ENCODE data around the gene RIPK1.
A peak's percentile ranks its signal among the peaks of the same experiment; 100 is the strongest.
"Not testable (repeated sequence)": the region's sequence is repeated elsewhere in the genome, so short reads cannot be mapped to it uniquely, and the experiment has no call there.

Gene RIPK1

DNA sequence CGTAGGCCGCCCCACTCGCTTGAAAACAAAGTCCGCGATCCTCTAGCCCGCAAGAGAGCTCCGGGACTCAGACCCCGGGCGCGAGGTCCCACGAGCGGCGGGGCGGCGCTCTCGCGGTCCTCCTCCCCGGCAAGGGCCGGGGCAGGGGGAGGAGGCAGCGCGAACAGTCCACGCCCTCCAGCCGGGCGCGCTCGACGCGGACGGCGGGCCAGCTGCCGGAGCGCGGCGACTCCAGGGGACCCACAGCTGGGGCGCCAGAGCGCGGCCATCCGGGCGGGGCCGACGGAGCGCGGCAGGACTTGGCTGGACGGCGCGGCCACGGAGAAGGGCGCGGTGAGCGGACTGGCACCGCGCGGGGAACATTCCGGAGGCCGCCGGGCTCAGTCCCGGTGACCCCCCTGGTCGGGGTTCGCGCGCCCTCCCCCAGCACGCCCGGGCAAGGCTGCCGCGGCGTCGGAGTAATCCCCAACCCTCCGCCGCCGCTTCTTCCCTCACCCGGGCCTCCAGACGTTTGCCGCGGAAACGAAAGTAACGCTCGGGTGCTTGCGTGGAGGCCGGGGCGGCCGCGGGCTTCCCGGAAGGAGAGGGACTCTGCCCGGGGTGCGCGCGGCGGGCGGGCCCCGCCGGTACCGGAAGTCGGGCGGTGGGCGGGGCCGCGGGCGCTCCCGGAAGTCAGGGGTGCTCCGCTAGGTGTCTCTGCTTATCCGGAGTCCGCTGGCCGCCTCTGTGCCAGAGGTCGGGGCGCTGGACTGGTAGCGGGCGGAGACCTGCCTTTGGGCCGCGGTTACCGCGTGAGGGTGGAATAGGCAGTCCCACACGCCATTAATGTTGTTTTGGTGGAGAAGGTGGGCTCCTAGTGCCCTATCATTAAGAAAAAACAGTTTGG, at the start of gene RIPK1:
RIPK1 (plus strand) TSS at position 166 of the 886 bp plus-strand sequence. CDS start 8,330 bp downstream, outside the sequence.
- peak; percentile 90 for DNase-seq (ENCODE audit: low spot score)

DNA sequence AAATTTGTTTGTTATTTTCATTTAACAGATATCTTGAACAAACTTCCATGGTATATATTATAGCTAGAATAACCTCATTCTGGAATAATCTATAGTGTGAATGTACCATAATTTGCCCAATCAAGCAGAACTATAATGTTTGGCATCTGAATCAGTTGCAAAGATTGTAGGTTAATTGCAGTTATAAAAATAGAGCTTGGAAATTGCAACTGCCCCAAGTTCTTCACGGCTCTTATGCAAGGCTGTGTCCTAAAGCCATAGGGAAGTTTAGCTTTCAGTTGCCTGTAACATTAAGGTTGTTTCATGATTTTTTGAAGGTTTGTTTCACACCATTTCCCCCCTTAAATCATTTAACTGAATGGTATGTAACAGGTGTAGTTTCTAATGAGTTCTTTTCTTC, 49.2 kb upstream of the RIPK1 start:
- no peak for DNase-seq (ENCODE audit: low spot score)

DNA sequence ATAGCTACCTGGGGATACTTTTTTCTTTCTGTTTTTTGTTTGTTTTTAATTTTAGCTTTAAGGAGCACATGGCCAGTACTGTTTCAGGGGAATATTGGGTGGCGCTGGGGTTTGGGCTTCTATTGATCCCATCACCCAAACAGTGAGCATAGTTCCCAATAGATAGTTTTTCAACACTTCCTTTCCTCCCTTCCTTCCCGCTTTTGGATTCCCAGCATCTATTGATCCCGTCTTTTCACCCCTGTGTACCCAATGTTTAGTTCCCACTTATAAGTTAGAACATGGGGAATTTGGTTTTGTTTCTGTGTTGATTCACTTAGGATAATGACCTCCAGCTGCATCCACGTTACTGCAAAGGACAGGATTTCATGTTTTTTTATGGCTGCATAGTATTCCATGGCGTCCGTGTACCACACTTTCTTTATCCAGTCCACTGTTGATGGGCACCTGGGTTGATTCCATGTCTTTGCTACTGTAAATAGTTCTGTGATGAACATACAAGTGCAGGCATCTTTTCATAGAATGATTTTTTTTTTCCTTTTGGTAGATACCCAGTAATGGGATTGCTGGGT, 48.5 kb upstream of the RIPK1 start:
- no peak for DNase-seq (ENCODE audit: low spot score)

DNA sequence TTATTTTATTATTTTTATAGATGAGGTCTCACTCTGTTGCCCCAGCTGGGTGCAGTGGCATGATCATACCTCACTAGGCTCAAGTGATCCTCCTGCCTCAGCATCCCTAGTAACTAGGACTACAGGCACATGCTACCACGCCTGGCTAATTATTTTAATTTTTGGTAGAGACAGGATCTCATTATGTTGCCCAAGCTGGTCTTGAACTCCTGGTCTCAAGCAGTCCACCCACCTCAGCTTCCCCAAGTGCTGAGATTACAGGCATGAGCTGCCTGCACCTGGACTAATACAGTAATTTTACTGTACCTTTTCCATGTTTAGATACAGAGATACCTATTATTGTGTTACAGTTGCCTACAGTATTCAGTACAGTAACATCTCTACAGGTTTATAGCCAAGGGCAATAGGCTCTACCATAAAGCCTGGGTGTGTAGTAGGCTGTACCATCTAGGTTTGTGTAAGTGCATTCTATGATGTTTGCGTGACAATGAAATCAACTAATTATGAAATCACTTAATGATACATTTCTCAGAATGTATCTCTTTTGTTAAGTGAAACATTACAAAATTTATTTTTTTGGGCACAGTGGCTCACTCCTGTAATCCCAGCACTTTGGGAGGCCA, 47.2 kb upstream of the RIPK1 start:
- DNase-seq (ENCODE audit: low spot score), result not testable (repeated sequence)

DNA sequence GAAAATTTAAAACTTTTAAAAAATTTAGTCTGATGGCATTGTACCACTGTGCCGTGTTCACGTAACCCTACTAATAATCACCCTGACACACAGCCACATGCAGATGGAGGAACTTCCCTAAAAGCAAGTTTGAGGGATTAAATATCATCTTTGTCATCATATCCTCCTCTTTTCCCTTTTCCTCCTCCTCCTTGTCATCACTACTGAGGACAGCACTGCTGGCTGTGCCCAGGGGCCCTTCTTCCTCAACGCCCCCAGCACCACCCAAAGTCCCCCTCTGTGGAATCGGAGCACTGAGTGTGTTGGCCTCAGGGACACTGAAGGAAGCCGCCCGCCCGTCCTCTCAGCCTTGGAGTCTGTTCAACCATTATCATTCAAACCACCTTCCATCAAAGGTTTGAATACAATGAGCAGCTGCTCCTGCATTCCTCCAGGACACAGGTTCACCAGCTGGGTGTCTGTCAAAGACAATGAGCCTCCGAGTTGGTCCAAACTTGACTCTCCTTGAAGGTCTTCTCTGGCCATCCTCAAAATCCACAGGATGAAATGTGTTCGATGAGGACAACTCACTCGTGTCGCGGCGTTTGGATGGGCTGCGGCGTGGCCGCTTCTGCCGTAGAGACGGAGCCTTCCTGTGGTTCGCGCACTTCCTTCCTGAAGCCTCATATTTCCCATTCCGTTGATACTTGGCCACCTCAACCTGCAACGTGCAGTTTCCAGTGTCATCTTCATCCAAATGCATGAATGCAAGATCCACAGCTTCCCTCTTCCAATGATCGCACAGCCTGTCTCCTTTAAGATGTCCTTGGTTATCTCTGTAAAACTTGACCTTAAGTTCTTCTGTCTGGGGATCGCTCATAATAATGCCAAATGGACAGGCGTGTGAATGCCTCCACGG, 45.3 kb upstream of the RIPK1 start:
- no peak for DNase-seq (ENCODE audit: low spot score)

DNA sequence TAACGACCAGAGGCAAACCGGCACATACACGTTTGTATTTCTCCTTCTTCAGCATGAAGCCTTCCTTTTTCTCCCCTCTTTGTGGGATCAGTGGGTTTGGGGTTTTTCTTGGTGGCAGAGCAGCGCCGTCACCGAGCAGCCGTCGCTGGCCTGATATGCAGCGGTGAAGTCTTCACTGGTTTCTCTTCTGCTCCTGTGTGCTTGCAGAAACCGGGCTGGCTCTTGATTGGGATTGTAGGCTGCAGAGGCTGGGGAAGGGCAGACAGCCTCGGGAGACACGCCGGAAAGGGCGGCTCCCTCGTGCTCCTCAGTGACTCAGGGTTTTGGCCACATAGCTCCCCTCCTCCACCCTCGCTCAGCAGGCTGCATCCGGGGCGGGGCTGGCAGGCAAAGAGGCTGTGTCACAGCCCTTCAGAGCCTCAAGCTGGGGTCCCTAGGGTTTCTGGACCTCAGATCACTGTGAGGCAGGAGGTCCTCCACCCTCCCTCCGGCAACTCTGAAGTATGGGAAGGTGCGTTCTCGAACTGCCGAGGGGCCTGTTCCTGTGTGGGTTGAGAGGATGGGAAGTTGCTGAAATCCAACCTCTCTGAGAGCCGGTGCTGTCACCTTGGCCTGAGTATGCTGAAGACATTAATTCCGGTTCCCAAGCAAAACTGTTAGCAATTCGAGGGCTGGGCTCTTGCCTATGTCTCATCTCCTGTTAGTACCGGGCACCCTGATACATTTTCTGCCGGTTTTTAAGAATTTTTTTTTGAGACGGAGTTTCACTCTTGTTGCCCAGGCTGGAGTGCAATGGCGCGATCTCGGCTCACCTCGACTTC, 44.4 kb upstream of the RIPK1 start:
- DNase-seq (ENCODE audit: low spot score), result peak; percentile 72

DNA sequence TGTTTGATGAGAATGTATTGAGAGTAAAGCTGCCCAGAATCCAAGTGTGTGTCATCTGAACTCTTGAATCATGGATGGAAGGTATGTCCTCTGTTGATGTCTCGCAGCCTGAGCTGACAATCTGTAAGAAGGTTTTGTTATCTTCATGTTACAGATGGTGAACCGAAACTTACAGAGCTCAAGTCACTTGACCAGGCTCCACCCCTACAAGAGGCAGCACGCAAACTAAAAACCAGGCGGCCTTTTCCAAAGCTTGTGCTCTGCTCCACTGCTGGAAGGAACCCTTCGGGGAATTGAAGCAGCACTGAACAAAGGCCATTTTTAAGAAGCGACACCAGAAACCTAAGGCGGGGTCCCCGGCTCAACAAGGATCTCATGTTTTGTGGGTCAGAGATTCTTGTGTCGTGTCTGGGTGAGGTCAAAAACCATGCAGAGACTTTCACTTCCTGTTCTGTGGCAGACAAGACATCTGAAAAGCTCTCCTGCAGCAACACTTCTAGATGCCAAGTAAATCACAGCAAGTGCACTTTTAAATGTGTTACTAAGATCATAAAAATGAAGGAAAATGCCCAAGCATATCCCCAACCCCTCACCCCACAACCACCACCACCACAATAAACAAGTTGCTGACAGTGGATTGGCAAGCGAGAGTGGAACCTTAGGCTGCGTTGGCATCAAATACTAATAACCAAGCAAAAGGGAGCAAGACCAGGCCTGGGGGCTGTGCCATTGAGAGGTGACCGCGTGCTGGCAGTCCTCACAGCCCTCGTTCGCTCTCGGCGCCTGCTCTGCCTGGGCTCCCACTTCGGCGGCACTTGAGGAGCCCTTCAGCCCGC, 41.3 kb upstream of the RIPK1 start:
- DNase-seq (ENCODE audit: low spot score), result no peak

DNA sequence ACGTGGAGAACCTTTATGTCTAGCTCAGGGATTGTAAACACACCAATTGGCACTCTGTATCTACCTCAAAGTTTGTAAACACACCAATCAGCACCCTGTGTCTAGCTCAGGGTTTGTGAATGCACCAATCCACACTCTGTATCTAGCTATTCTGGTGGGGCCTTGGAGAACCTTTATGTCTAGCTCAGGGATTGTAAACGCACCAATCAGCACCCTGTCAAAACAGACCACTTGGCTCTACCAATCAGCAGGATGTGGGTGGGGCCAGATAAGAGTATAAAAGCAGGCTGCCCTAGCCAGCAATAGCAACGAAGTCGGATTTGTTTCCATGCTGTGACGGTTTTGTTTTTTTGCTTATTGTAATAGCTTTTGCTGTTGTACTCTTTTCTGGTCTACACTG, 40.1 kb upstream of the RIPK1 start:
- not testable (repeated sequence) for DNase-seq (ENCODE audit: low spot score)

DNA sequence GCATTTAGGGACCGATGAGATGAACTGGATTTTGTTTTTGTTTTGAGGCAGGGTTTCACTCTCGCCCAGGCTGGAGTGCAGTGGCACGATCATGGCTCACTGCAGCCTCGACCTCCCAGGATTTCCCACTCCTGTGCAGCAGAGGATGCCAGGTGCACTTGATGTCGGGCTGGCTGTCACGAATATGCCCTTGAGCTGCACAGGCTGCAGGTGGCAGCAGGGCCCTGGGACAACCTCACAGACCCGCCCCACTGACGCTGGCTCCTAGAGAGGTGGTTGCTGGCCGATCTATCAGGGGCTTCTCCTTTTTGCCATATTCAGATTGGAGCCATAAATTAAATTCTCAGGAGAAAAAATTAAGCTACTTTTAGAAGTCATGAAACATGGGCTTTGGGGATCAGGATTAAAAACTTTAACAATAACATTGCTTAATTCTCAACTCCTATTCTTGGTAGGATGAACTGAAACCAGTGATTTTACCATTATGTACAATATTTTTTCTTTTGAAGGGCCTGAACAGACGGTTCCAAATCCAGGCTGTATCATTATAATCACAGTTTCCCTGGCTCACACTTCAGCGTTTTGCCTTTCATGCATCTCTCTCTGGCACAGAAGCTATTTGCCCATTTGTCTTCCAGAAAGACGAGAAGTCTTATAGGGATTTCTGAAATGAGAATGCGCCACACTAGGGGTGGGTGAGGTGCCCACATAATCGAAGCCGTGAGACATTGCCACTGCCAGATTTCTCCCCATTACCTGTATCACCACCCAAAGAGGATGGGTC, 36.2 kb upstream of the RIPK1 start:
- DNase-seq (ENCODE audit: low spot score), result no peak

DNA sequence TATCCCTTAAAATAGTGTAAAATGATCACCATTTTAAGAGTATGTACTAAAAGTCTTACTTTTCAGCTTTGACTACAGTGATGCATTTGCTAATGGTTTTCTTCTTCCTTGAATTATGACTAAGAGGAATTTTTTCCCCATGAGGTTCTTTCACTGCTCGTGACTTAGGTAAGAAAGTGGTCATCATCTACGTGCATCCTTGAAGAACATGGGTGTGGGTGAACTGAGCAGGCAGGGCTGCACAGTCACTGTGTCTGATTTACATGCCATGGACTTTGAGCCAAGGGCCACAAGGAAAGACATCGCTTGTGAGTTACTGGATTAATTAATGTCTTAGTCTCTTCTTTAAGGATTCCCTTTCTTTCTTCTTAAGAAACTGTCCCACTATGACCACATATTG, 35.3 kb upstream of the RIPK1 start:
- DNase-seq (ENCODE audit: low spot score), result no peak

DNA sequence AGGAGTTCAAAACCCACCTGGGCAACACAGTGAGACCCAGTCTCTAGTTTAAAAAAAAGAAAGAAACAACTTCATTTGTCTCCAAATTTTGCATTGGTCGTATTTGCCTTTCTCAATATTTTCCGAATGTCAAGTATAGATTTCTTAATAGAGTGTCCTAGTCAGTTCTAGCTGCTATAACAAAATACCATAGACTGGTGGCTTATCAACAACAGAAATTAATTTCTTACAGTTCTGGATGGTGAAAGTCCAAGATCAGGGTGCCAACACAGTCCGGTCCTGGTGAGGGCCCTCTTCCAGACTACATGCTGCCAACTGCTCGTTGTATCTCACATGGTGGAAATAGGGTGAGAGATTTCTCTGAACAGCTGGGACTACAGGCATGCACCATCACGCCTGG, 34.6 kb upstream of the RIPK1 start:
- no peak for DNase-seq (ENCODE audit: low spot score)

DNA sequence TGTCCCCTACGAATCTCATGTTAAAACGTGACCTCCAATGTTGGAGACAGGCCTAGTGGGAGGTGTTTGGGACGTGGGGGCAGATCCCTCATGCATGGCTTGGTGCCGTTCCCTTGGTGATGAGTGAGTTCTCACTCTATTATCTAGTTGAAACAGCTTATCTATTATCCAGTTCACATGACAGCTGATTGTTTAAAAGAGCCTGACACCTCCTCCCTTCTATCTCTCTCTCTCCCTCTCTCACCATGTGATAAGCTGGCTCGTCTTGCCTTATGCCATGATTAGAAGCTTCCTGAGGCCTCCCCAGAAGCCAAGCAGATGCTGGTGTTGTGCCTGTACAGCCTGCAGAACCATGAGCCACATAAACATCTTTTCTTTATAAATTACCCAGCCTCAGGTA, 32.9 kb upstream of the RIPK1 start:
- no peak for DNase-seq (ENCODE audit: low spot score)

DNA sequence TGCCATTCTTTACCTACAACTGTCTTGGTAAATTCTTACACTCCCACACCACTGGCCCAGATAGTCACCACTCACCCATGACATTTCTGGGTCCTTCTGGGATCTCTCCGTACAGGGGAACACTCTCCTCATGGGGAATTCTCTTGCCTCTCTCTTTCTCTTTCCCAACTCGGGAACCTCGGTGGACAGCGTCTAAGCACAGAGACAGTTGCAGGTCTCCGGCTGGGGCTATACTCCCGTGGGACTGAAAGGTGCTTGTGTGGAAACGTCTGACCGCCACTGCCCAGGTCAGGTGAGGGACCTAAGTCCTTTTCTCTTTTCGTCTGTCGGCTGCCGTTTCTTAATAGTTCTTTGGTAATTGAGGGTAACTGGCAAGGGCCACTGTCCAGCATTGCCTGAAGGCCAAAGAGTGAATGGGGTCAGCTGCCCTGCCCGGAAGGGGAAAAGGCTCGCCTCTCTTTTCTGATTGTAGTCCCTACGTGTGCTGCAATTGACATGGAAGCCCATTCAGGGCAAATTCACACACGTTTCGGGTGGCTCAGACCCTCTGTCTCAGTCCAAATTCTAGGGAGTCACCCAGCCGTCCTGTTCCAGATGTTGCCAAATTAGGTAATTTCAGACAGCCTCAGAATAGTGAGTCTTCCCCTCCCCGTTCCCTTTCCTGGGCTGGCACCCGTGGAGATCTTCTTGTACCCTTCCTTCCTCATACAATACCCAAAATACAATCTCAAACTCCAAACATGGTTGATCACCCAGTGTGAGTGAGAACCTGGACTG, 31.2 kb upstream of the RIPK1 start:
- no peak for DNase-seq (ENCODE audit: low spot score)

DNA sequence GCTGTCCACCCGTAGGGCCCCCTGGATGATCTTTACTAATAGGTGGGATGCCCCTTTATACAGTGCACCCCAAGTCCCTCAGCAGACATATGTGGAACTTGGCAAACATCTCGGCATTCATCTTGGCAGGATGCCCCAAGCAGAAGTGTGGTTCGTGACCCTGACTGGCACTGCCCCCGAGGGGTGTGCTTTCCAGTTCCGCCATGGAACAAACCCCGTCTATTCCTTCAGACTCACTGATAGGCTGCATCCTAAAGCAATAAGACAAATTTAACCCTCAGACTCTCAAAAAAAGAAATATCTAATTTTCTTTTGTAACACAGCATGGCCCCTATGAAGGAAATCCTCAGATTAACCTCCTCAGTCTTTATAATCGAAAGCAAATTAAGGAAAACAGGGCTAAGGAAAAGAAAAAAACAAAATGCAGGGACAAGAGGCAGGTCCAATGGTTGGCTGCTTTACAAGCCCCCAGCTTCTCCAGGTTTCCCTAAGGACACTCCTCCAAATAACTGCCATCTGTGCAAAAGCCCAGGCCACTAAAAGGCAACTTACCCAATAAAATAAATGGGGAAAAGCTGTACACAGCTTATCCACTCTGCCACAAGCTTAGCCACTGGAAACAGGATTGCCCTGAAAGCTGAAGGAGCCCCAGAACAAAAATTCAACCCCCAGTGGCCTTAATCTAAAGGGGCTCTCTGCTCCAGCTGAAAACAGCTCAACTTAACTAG, 30.5 kb upstream of the RIPK1 start:
- no peak for DNase-seq (ENCODE audit: low spot score)

DNA sequence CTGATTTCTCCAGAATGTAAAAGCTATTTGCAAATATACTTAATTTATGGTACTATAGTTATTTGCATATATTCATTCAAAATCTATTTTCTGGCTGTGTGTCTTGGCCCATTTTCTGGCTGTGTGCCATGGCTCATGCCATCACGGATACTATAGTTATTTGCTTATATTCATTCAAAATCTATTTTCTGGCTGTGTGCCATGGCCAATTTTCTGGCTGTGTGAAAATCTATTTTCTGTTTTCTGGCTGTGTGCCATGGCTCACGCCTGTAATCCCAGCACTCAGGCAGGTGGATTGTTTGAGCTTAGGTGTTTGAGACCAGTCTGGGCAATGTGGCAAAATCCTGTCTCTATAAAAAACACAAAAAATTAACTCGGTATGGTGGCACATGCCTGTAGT, 28.9 kb upstream of the RIPK1 start:
- DNase-seq (ENCODE audit: low spot score), result no peak

DNA sequence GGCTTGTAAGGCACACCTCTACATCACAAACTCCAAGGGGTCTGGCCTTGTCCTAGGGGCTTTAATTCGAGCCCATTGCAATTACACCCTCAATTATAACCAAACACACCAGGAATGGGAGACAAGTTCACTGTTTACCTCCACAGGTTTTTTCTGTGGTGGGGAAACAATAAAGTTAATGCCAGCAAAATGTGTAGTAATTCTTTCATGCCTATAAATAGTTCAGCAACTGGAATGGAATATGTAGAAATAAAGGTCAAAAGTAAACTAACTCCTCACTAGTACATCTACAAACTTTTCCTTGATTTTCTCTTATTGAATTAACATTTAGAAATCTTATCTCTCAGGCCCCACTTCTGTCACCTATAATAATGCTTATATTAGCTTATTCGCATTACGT, 27.1 kb upstream of the RIPK1 start:
- DNase-seq (ENCODE audit: low spot score), result no peak

DNA sequence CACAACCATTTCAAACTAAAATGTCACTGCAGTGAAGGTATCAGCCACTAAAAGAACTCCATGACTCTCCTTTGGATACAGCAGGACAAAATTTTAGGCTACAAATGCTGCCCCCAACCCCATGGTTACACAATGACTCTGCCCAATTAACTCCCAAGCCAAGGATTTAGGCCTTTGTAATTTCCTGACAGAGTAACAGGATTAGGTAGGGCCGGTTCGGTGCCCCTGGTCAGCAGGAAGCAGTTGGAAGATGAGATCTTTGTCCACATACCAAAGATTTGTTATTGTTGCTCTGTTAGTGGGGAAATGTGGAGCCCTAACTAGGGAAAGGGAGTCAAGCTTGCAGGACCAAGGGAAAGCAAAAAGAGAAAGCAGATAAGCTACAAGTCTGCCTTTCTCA, 26.7 kb upstream of the RIPK1 start:
- no peak for DNase-seq (ENCODE audit: low spot score)

DNA sequence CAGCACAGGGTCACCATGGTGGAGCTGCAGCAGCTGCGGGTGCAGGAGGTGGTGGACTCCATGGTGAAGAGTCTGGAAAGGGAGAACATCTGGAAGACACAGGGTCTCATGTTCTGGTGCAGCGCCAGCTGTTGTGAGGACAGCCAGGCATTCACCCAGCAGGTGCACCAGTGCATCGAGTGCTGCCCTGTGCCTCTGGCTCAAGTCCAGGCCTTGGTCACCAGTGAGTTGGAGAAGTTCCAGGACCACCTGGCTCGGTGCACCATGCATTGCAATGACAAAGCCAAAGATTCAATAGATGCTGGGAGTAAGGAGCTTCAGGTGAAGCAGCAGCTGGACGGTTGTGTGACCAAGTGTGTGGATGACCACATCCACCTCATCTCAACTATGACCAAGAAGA, 22.9 kb upstream of the RIPK1 start:
- no peak for DNase-seq (ENCODE audit: low spot score)

Measured in ecto neural progenitor cell (in vitro differentiated cells).